Urinary bladder (tissue), 4 donors: ENCODE results near the gene PLPPR4. TPM values are rescaled to one million over a fixed set of nuclear protein-coding genes. Genes with fewer than 3 reads are reported as not detected.
"Not testable (repeated sequence)": the region's sequence is repeated elsewhere in the genome, so short reads cannot be mapped to it uniquely, and the experiment has no call there.

Experiments
- DNase-seq: peaks from one replicate; pipeline ENCODE4 v3.0.0-alpha.2; 2015; ENCODE audit errors: extremely low spot score
- H3K27ac ChIP-seq: one replicate; pipeline ENCODE4 v1.5.1; 2013; ENCODE audit warnings: low read depth, mild to moderate bottlenecking, moderate library complexity
- H3K36me3 ChIP-seq: one replicate; pipeline ENCODE4 v1.6.1; 2013; ENCODE audit warnings: mild to moderate bottlenecking, moderate library complexity; ENCODE audit not compliant: insufficient read depth
- H3K4me1 ChIP-seq: one replicate; pipeline ENCODE4 v1.6.1; 2013; ENCODE audit warnings: mild to moderate bottlenecking, moderate library complexity; ENCODE audit not compliant: insufficient read depth
- H3K4me3 ChIP-seq: one replicate; pipeline ENCODE4 v1.5.1; 2013; ENCODE audit warnings: low read depth, low read length
- WGBS: extraction: QIAGEN DNeasy Blood & Tissue Kit; methylation state at CpG from one replicate; pipeline ENCODE4 v1.1.7; 2013; 5-methylcytosine and 5-hydroxymethylcytosine counted together
- polyA plus RNA-seq: library from polyadenylated mRNA; stranded (reverse); fragments of 200-250 nt; gene quantifications from one replicate; pipeline ENCODE4 v1.2.3, GENCODE V29; 2013
- total RNA-seq: library from RNA; depleted of rRNA; stranded (reverse); fragments of >200 nt; gene quantifications from one replicate; pipeline ENCODE4 v1.2.3, GENCODE V29; 2014
- donor health status: healthy with polysubstance abuse.
- donor health status: healthy.

Gene PLPPR4
- total and polyA plus RNA-seq, 2 donors = 23.8 to 25.4 TPM

GRCh38 chr1:99281105-99281504 is 16.8 kb downstream of the PLPPR4 start:
- H3K4me3 ChIP-seq = no peak overlapping the region
- no peak for DNase-seq
- no peaks in the 10 kb centered on the region for H3K4me1 ChIP-seq
- H3K36me3 ChIP-seq = no peaks in the 10 kb centered on the region
- no peak overlapping the region for H3K27ac ChIP-seq

DNA sequence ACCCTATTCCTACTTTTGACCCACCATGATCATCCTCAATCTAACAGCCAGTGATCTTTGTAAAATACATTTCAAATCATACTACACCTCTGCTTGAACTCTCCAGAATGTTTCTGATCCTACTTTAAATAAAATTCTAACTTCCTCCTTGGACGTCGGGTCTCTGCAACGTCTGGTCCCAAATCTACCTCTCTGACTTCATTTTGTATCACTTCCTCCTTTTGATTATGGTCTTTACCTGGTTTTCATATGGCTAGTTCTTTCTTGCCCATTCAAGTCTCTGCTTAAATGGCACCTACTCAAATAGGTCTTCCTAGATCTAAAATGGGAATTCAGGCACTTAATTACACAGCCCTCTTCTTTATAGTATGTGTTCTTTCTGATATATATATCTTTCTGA is 18.2 kb downstream of the PLPPR4 start:
- Histone ChIP-seq H3K4me1 (no peaks in the 10 kb centered on the region), H3K27ac (no peak overlapping the region), H3K4me3 (no peak overlapping the region), H3K36me3 (no peaks in the 10 kb centered on the region)
- 46% methylated on average over 3 of the region's 3 CpGs for WGBS
- no peak for DNase-seq

DNA sequence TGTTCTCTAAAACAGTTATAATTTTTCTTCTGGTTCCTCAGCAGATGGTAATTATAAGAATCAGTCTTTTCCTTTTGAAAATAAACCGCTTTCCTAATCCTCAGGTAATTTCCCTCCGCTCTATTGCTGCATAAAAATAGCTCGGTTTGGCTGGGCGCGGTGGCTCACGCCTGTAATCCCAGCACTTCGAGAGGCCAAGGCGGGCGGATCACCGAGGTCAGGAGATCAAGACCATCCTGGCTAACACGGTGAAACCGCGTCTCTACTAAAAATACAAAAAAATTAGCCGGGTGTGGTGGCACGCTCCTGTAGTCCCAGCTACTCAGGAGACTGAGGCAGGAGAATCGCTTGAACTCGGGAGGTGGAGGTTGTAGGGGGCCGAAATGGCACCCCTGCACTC is 19.2 kb downstream of the PLPPR4 start:
- WGBS = 96% methylated on average over 18 of the region's 18 CpGs
- H3K4me1 ChIP-seq, DNase-seq, H3K27ac ChIP-seq, H3K36me3 ChIP-seq, H3K4me3 ChIP-seq: not testable (repeated sequence)

GRCh38 chr1:99292886-99293285 is 28.6 kb downstream of the PLPPR4 start:
- no peak for DNase-seq
- 64% methylated on average over 6 of the region's 6 CpGs for WGBS

DNA sequence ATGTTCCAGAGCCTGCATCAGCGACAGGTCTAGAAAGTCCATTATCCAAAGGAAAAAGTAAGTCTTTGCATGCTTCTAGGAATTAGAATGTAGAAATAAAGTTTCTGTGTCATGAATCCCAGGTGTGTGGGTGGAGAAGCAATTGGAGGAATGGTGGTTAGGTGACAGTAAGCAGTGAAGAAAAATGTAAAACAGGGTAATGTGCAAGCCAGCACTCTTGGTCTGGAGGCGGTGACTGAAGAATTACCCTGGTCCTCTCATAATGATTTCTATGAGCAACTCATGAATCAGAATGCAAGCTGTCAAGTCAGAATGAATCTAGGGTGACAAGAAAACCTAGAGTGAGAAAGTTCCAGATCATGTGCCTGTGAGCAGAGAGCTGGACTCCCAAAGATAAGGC is 33.6 kb downstream of the PLPPR4 start:
- 98% methylated on average over 2 of the region's 2 CpGs for WGBS

More at GRCh38 chr1:99292886-99293285, 28.6 kb downstream of the PLPPR4 start:
- no peaks in the 10 kb centered on the region for H3K4me1 ChIP-seq
- H3K4me3 ChIP-seq = no peak overlapping the region
- H3K27ac ChIP-seq = no peak overlapping the region
- H3K36me3 ChIP-seq = peaks cover 2% of the 10 kb centered on the region

GRCh38 chr1:99304725-99305282 is 40.5 kb downstream of the PLPPR4 start:
- WGBS = 96% methylated on average over 5 of the region's 5 CpGs

More for the DNA sequence above, 33.6 kb downstream of the PLPPR4 start:
- no peak overlapping the region for H3K4me3 ChIP-seq
- H3K27ac ChIP-seq = no peak overlapping the region
- H3K36me3 ChIP-seq = no peaks in the 10 kb centered on the region
- no peak for DNase-seq
- no peaks in the 10 kb centered on the region for H3K4me1 ChIP-seq

GRCh38 chr1:99305626-99306025 is 41.3 kb downstream of the PLPPR4 start:
- no peak for DNase-seq
- 89% methylated on average over 7 of the region's 7 CpGs for WGBS

More at GRCh38 chr1:99304725-99305282, 40.5 kb downstream of the PLPPR4 start:
- Histone ChIP-seq H3K4me3 (no peak overlapping the region), H3K4me1 (no peaks in the 10 kb centered on the region), H3K36me3 (no peaks in the 10 kb centered on the region), H3K27ac (no peak overlapping the region)
- DNase-seq = no peak

DNA sequence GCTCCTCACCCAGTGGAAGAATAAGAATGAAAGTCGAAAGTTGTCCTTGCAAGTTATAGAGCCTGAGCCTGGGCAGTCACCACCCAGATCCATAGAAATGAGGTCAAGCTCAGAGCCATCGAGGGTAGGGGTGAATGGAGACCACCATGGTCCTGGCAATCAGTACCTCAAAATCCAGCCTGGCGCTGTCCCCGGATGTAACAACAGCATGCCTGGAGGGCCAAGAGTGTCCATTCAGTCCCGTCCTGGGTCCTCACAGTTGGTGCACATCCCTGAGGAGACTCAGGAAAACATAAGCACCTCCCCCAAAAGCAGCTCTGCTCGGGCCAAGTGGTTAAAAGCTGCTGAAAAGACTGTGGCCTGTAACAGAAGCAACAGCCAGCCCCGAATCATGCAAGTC is 41.8 kb downstream of the PLPPR4 start:
- Histone ChIP-seq H3K4me3 (no peak overlapping the region), H3K27ac (no peak overlapping the region), H3K36me3 (no peaks in the 10 kb centered on the region), H3K4me1 (no peaks in the 10 kb centered on the region)
- 88% methylated on average over 7 of the region's 7 CpGs for WGBS
- no peak for DNase-seq

More at GRCh38 chr1:99305626-99306025, 41.3 kb downstream of the PLPPR4 start:
- Histone ChIP-seq H3K27ac (no peak overlapping the region), H3K4me1 (no peaks in the 10 kb centered on the region), H3K4me3 (no peak overlapping the region), H3K36me3 (no peaks in the 10 kb centered on the region)

GRCh38 chr1:99306644-99307043 is 42.4 kb downstream of the PLPPR4 start:
- H3K27ac ChIP-seq = no peak overlapping the region
- H3K4me1 ChIP-seq = no peaks in the 10 kb centered on the region
- H3K4me3 ChIP-seq = no peak overlapping the region
- DNase-seq = no peak
- no peaks in the 10 kb centered on the region for H3K36me3 ChIP-seq
- 93% methylated on average over 15 of the region's 15 CpGs for WGBS

GRCh38 chr1:99315305-99315704 is 51.0 kb downstream of the PLPPR4 start:
- no peaks in the 10 kb centered on the region for H3K36me3 ChIP-seq
- H3K27ac ChIP-seq = no peak overlapping the region
- H3K4me1 ChIP-seq = no peaks in the 10 kb centered on the region
- no peak overlapping the region for H3K4me3 ChIP-seq
- no peak for DNase-seq
- WGBS = 92% methylated on average over 1 of the region's 1 CpG

GRCh38 chr1:99326215-99326949 is 62.1 kb downstream of the PLPPR4 start:
- Histone ChIP-seq H3K4me1 (no peaks in the 10 kb centered on the region), H3K27ac (no peak overlapping the region), H3K4me3 (no peak overlapping the region), H3K36me3 (no peaks in the 10 kb centered on the region)
- no peak for DNase-seq
- 83% methylated on average over 3 of the region's 3 CpGs for WGBS

DNA sequence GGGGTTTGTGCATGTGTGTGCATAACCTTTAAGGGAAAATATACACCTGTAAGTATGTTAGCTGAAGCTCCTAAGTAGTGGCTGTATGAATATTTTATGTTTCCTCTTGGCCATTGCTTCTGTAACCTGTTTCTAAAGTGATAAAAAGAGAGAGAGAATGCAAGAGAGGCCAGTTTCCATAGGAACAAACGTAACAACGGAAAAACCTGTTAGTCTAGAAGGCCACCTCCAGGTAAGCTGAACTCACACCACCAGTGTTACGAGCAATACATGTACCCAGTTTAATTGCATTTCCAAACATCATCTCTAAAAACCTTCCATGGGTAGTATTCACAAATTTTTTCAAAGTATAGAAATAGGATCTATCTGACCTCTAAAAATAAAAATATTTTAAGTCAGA is 63.1 kb downstream of the PLPPR4 start:
- WGBS = 76% methylated on average over 3 of the region's 3 CpGs
- no peaks in the 10 kb centered on the region for H3K36me3 ChIP-seq
- DNase-seq = peak; percentile 7
- no peak overlapping the region for H3K4me3 ChIP-seq
- no peak overlapping the region for H3K27ac ChIP-seq
- no peaks in the 10 kb centered on the region for H3K4me1 ChIP-seq

DNA sequence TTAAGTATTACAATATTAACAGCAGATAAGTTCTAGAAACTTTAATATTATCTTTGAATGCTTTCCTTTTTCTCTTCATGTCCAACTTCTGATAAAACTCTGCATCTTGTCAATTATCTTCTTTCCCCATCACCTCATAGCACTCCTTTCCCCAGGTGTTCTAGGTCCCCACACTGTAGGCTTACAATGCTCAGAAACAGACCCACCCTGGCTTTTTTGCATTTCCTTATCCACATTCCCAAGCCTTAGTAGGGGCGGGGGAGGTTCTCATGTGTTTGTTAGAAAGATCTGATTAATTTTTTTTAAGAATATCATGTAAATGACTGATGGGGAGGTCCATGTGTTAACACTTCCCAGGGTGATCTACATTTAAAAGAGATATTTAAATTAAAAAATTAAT is 63.9 kb downstream of the PLPPR4 start:
- no peak for DNase-seq
- H3K27ac ChIP-seq = no peak overlapping the region
- no peaks in the 10 kb centered on the region for H3K36me3 ChIP-seq
- no peaks in the 10 kb centered on the region for H3K4me1 ChIP-seq
- no peak overlapping the region for H3K4me3 ChIP-seq
- 77% methylated on average over 1 of the region's 1 CpG for WGBS

- Histone ChIP-seq H3K27ac (no peak overlapping the region), H3K4me1 (no peaks in the 10 kb centered on the region), H3K36me3 (no peaks in the 10 kb centered on the region), H3K4me3 (no peak overlapping the region)
- no peak for DNase-seq
- 83% methylated on average over 3 of the region's 3 CpGs for whole genome bisulfite sequencing
These were observed 66.8 kb downstream of the PLPPR4 start for GRCh38 chr1:99331083-99331482.
